H1 (cell line): Measurements from ENCODE around the gene TEKT3. TPM values are rescaled to one million over a fixed set of nuclear protein-coding genes. Genes with fewer than 3 reads are reported as not detected.

Experiments
- CTCF ChIA-PET: fragments of 300-600 bp; sonication (Branson Sonifier 250); formaldehyde crosslinking; loops from one replicate; lab custom pipeline; 2021; ENCODE audit not compliant: partially characterized antibody; lab: Charles Lee
- POLR2A ChIA-PET: fragments of 300-600 bp; sonication (Branson Sonifier 250); formaldehyde crosslinking; loops from one replicate; lab custom pipeline; 2021; ENCODE audit warnings: inconsistent platforms; ENCODE audit not compliant: partially characterized antibody; lab: Charles Lee
- DNase-seq, 2 experiments: peaks; one replicate each; pipeline versions ENCODE4 v3.0.0 to v3.0.0-alpha.2; 2010 to 2022; ENCODE audit warnings: low spot score in 2 of 2, low read depth in 1 of 2, mixed read lengths in 1 of 2
- FAIRE-seq: peaks from 2 replicates; lab custom pipeline; 2011; peaks lifted over from hg19 to GRCh38; lab: Jason Lieb, UNC
- H2AFZ ChIP-seq: 2 replicates; pipeline ENCODE4 v1.8.1; 2012; ENCODE audit warnings: low read length, inconsistent platforms
- H2AK5ac ChIP-seq: 2 replicates; pipeline ENCODE4 v1.6.1; 2013; ENCODE audit warnings: low read depth, low read length
- H2BK120ac ChIP-seq: replicated peaks from 2 replicates; pipeline ENCODE3; 2013; ENCODE audit warnings: low read depth, low read length, inconsistent platforms
- H2BK12ac ChIP-seq: 2 replicates; pipeline ENCODE4 v1.6.1; 2013; ENCODE audit warnings: low read depth, low read length
- H2BK15ac ChIP-seq: 2 replicates; pipeline ENCODE4 v1.6.1; 2013; ENCODE audit warnings: low read length
- H2BK20ac ChIP-seq: 2 replicates; pipeline ENCODE4 v1.6.1; 2013; ENCODE audit warnings: low read length
- H2BK5ac ChIP-seq: 2 replicates; pipeline ENCODE4 v1.6.1; 2013; ENCODE audit warnings: low read depth, low read length
- H3K14ac ChIP-seq: 2 replicates; pipeline ENCODE4 v1.6.1; 2013; ENCODE audit warnings: inconsistent platforms; ENCODE audit not compliant: insufficient read length
- H3K18ac ChIP-seq: 2 replicates; pipeline ENCODE4 v1.6.1; 2013; ENCODE audit warnings: low read length; ENCODE audit errors: extremely low read depth
- H3K23ac ChIP-seq: 2 replicates; pipeline ENCODE4 v1.6.1; 2013; ENCODE audit warnings: inconsistent platforms; ENCODE audit not compliant: insufficient read length
- H3K23me2 ChIP-seq: 2 replicates; pipeline ENCODE4 v1.6.1; 2013; ENCODE audit warnings: low read depth, low read length
- H3K27ac ChIP-seq: 2 replicates; pipeline ENCODE4 v1.6.1; 2011; ENCODE audit warnings: low read depth, low read length, inconsistent platforms
- H3K27me3 ChIP-seq, 4 experiments: replicated peaks in 1 of 4; 1 replicate in 1 of 4; 2 replicates in 3 of 4; pipeline versions ENCODE4 v1.6.1 to v1.8.1; 2011 to 2013; ENCODE audit warnings: low read length in 3 of 4, mild to moderate bottlenecking in 3 of 4, inconsistent platforms in 2 of 4, mixed read lengths in 2 of 4, moderate library complexity in 1 of 4; ENCODE audit not compliant: control insufficient read depth in 3 of 4, insufficient read depth in 3 of 4; ENCODE audit errors: extremely low read depth in 1 of 4
- H3K36me3 ChIP-seq, 4 experiments: 2 replicates each; pipeline versions ENCODE4 v1.6.1 to v1.8.1; 2011 to 2013; ENCODE audit warnings: mild to moderate bottlenecking in 4 of 4, low read length in 3 of 4, moderate library complexity in 2 of 4, control low read depth in 1 of 4, inconsistent platforms in 1 of 4; ENCODE audit not compliant: insufficient read depth in 4 of 4, control insufficient read depth in 2 of 4
- H3K4ac ChIP-seq: replicated peaks from 2 replicates; pipeline ENCODE3; 2013; ENCODE audit warnings: low read length, low read depth, mixed read lengths, inconsistent platforms; ENCODE audit not compliant: insufficient read length
- H3K4me1 ChIP-seq, 4 experiments: replicated peaks in 1 of 4; 1 replicate in 1 of 4; 2 replicates in 3 of 4; pipeline versions ENCODE4 v1.6.1 to v1.8.1; 2011 to 2013; ENCODE audit warnings: low read length in 3 of 4, inconsistent platforms in 2 of 4, mixed read lengths in 1 of 4; ENCODE audit not compliant: insufficient read depth in 4 of 4, control insufficient read depth in 3 of 4
- H3K4me2 ChIP-seq, 2 experiments: 2 replicates each; pipeline versions ENCODE4 v1.6.1 to v1.8.1; 2011 to 2013; ENCODE audit warnings: low read depth in 2 of 2, low read length in 2 of 2, control low read depth in 1 of 2, inconsistent platforms in 1 of 2, mild to moderate bottlenecking in 1 of 2; ENCODE audit not compliant: insufficient read depth in 1 of 2
- H3K4me3 ChIP-seq, 4 experiments: fragments of 200-600, 300-600 bp in 1 of 4; sonication (generic), shearing (Covaris generic), sonication (Bioruptor Twin) in 1 of 4; 2 replicates each; pipeline versions ENCODE4 v1.5.1 to v1.8.1; 2011 to 2016; ENCODE audit warnings: low read length in 4 of 4, low read depth in 3 of 4, control low read depth in 2 of 4, inconsistent platforms in 2 of 4, mild to moderate bottlenecking in 2 of 4, mixed read lengths in 1 of 4, moderate library complexity in 1 of 4; ENCODE audit not compliant: insufficient read depth in 2 of 4; ENCODE audit errors: extremely low read depth in 1 of 4
- H3K56ac ChIP-seq: replicated peaks from 2 replicates; pipeline ENCODE3; 2013; ENCODE audit warnings: low read depth, mild to moderate bottlenecking, mixed read lengths, low read length, inconsistent platforms; ENCODE audit not compliant: insufficient read length
- H3K79me1 ChIP-seq: 2 replicates; pipeline ENCODE4 v1.6.1; 2013; ENCODE audit warnings: low read depth, low read length, control low read depth
- H3K79me2 ChIP-seq, 2 experiments: 2 replicates each; pipeline versions ENCODE4 v1.6.1 to v1.8.1; 2012 to 2013; ENCODE audit warnings: low read length in 2 of 2, mild to moderate bottlenecking in 2 of 2, inconsistent platforms in 1 of 2; ENCODE audit not compliant: insufficient read depth in 2 of 2, control insufficient read depth in 1 of 2
- H3K9ac ChIP-seq, 4 experiments: replicated peaks in 1 of 4; 1 replicate in 1 of 4; 2 replicates in 3 of 4; pipeline versions ENCODE4 v1.6.1 to v1.8.1; 2011 to 2013; ENCODE audit warnings: low read depth in 3 of 4, low read length in 3 of 4, control low read depth in 2 of 4, mild to moderate bottlenecking in 2 of 4, moderate library complexity in 2 of 4, inconsistent platforms in 1 of 4; ENCODE audit errors: extremely low read depth in 1 of 4
- H3K9me3 ChIP-seq, 2 experiments: 2 replicates each; pipeline versions ENCODE4 v1.6.1 to v1.8.1; 2012 to 2013; ENCODE audit warnings: mild to moderate bottlenecking in 2 of 2, moderate library complexity in 2 of 2, control low read depth in 1 of 2, inconsistent platforms in 1 of 2, low read depth in 1 of 2, low read length in 1 of 2, mixed read lengths in 1 of 2; ENCODE audit not compliant: insufficient read depth in 2 of 2
- H4K20me1 ChIP-seq, 2 experiments: replicated peaks in 1 of 2; 2 replicates each; pipeline versions ENCODE3 to v1.8.1; 2011 to 2013; ENCODE audit warnings: inconsistent platforms in 2 of 2, low read length in 2 of 2, mild to moderate bottlenecking in 1 of 2; ENCODE audit not compliant: insufficient read depth in 2 of 2, control insufficient read depth in 1 of 2
- H4K5ac ChIP-seq: 2 replicates; pipeline ENCODE4 v1.6.1; 2013; ENCODE audit warnings: low read length, low read depth, mixed read lengths, inconsistent platforms; ENCODE audit not compliant: insufficient read length
- H4K8ac ChIP-seq: 2 replicates; pipeline ENCODE4 v1.8.0; 2013; ENCODE audit warnings: mild to moderate bottlenecking, moderate library complexity, low read length, inconsistent platforms; ENCODE audit not compliant: insufficient read depth; ENCODE audit errors: extremely low read depth
- H4K91ac ChIP-seq: replicated peaks from 2 replicates; pipeline ENCODE3; 2013; ENCODE audit warnings: low read length, mixed read lengths, inconsistent platforms; ENCODE audit not compliant: insufficient read length
- ATF3 ChIP-seq: IDR thresholded peaks from 2 replicates; pipeline ENCODE4 v1.6.1; 2011; ENCODE audit warnings: low read depth, mild to moderate bottlenecking, low read length; ENCODE audit not compliant: insufficient read depth
- CHD2 ChIP-seq: IDR thresholded peaks from 2 replicates; pipeline ENCODE4 v1.6.1; 2012; ENCODE audit warnings: low read length, improper control_type of control experiment
- GTF2F1 ChIP-seq: IDR thresholded peaks from 2 replicates; pipeline ENCODE4 v1.6.1; 2012; ENCODE audit warnings: low read depth, low read length, improper control_type of control experiment, borderline replicate concordance
- HDAC6 ChIP-seq: IDR thresholded peaks from one replicate; pipeline ENCODE4 v1.7.1; 2012; ENCODE audit warnings: low read depth, mild to moderate bottlenecking, inconsistent platforms, low read length, moderate library complexity
- JUN ChIP-seq: IDR thresholded peaks from 2 replicates; pipeline ENCODE4 v1.6.1; 2011; ENCODE audit warnings: low read depth, mild to moderate bottlenecking, improper control_type of control experiment, low read length
- JUND ChIP-seq: IDR thresholded peaks from 2 replicates; pipeline ENCODE4 v1.6.1; 2011; ENCODE audit warnings: mild to moderate bottlenecking, improper control_type of control experiment, low read length
- NRF1 ChIP-seq: IDR thresholded peaks from 2 replicates; pipeline ENCODE4 v1.6.1; 2011; ENCODE audit warnings: mild to moderate bottlenecking, low read depth, low read length, improper control_type of control experiment
- SAP30 ChIP-seq: fragments of 300-600 bp; sonication (generic); IDR thresholded peaks from 2 replicates; pipeline ENCODE4 v1.7.1; 2012; ENCODE audit warnings: low read length, moderate library complexity, mild to moderate bottlenecking, inconsistent platforms; ENCODE audit not compliant: insufficient read depth, insufficient replicate concordance
- SIRT6 ChIP-seq: IDR thresholded peaks from one replicate; pipeline ENCODE4 v1.7.1; 2012; ENCODE audit warnings: low read length, inconsistent platforms
- SP2 ChIP-seq: IDR thresholded peaks from 2 replicates; pipeline ENCODE4 v1.6.1; 2012; ENCODE audit warnings: mild to moderate bottlenecking, low read length, inconsistent platforms
- SRF ChIP-seq: IDR thresholded peaks from 2 replicates; pipeline ENCODE4 v1.6.1; 2011; ENCODE audit warnings: mild to moderate bottlenecking, low read depth, low read length, moderate library complexity
- TAF1 ChIP-seq: IDR thresholded peaks from 2 replicates; pipeline ENCODE4 v1.6.1; 2011; ENCODE audit warnings: mild to moderate bottlenecking, low read depth, low read length
- TAF7 ChIP-seq: optimal IDR thresholded peaks from 2 replicates; pipeline ENCODE3; 2011; ENCODE audit warnings: low read depth, mild to moderate bottlenecking, inconsistent platforms, low read length, moderate library complexity, borderline replicate concordance
- ZNF274 ChIP-seq: IDR thresholded peaks from 2 replicates; pipeline ENCODE4 v1.7.0; 2012; ENCODE audit warnings: low read length, borderline replicate concordance; ENCODE audit errors: extremely low read depth
- WGBS, 2 experiments: shearing (Covaris generic) in 1 of 2; methylation state at CpG; one replicate each; pipeline versions ENCODE4 v1.1.6 to v1.1.7; 2013 to 2015; ENCODE audit warnings: low lambda C conversion rate in 2 of 2, mixed read lengths in 2 of 2, inconsistent platforms in 1 of 2, low coverage in 1 of 2, missing lambda C conversion rate in 1 of 2; ENCODE audit not compliant: insufficient replicate concordance in 2 of 2, insufficient coverage in 1 of 2, insufficient read length in 1 of 2; ENCODE audit errors: extremely low coverage in 1 of 2, missing lambda C conversion rate in 1 of 2; 5-methylcytosine and 5-hydroxymethylcytosine counted together
- polyA plus RNA-seq, 7 experiments: library from polyadenylated mRNA; depleted of rRNA in 3 of 7; stranded (reverse) in 5 of 7; unstranded in 2 of 7; fragments of >200 nt in 5 of 7; fragments of 200-250 nt in 2 of 7; gene quantifications; 1 replicate in 5 of 7; 2 replicates in 1 of 7; 4 replicates in 1 of 7; pipeline versions ENCODE4 v1.2.1 to v1.2.3, GENCODE V29; 2011 to 2013; ENCODE audit warnings: missing spikeins in 2 of 7, mixed read lengths in 2 of 7
- total RNA-seq: library from RNA; stranded (reverse); fragmentation: NEBNext Ultra II Directional; extraction: Animal tissue kit (Norgen Biotek cat#: 25700); gene quantifications from 2 replicates; pipeline ENCODE4 v1.2.1, GENCODE V29; 2021

The TEKT3 gene
- total and polyA plus RNA-seq, 2 of the 8 experiments (the other 6 are each of a cell fraction or from before 2014, with no cell fraction given), result 2.2 to 2.9 TPM

GRCh38 chr17:15323131-15323530, 18.3 kb downstream of the TEKT3 start:
- no peak overlapping the region for H3K14ac ChIP-seq
- H2BK15ac ChIP-seq, result no peak overlapping the region
- H2BK5ac ChIP-seq, result no peak overlapping the region
- H2BK12ac ChIP-seq, result no peak overlapping the region
- H3K27me3 ChIP-seq, result no peaks in the 10 kb centered on the region; a peak in 1 of 7 replicates
- no peaks in the 10 kb centered on the region for H3K23me2 ChIP-seq
- no peaks in the 10 kb centered on the region for H4K20me1 ChIP-seq
- no peak overlapping the region for H3K56ac ChIP-seq
- H4K5ac ChIP-seq, result no peak overlapping the region
- no peak overlapping the region for H2AK5ac ChIP-seq
- no peak overlapping the region for H4K91ac ChIP-seq
- no peak for DNase-seq
- CTCF ChIA-PET, result no interaction called here
- no peak overlapping the region for H3K23ac ChIP-seq
- no peak overlapping the region for H3K9ac ChIP-seq
- H2AFZ ChIP-seq, result no peak overlapping the region
- no peak overlapping the region for H3K4me3 ChIP-seq
- H4K8ac ChIP-seq, result no peak overlapping the region
- no peaks in the 10 kb centered on the region; a peak in 1 of 7 replicates for H3K4me1 ChIP-seq
- H2BK120ac ChIP-seq, result no peak overlapping the region
- no peak overlapping the region for H3K4ac ChIP-seq
- WGBS, 2 experiments, result 81% methylated on average over 4 of the region's 4 CpGs; no CpG with 5 or more reads in 1 of the 2 experiments
- H3K27ac ChIP-seq, result no peak overlapping the region
- no peaks in the 10 kb centered on the region for H3K36me3 ChIP-seq
- no peak overlapping the region for H2BK20ac ChIP-seq
- FAIRE-seq, result no peak
- POLR2A ChIA-PET, result no interaction called here
- no peaks in the 10 kb centered on the region for H3K79me1 ChIP-seq
- H3K4me2 ChIP-seq, result no peak overlapping the region
- H3K18ac ChIP-seq, result no peak overlapping the region
- H3K9me3 ChIP-seq, result no peaks in the 10 kb centered on the region
- H3K79me2 ChIP-seq, result no peaks in the 10 kb centered on the region
- TF ChIP-seq SAP30, result no peak
- no peak for TF ChIP-seq GTF2F1
- TF ChIP-seq SP2, result no peak
- no peak for TF ChIP-seq CHD2
- TF ChIP-seq ATF3, result no peak
- no peak for TF ChIP-seq HDAC6
- TF ChIP-seq NRF1, result no peak
- TF ChIP-seq JUND, result no peak
- TF ChIP-seq ZNF274, result no peak
- no peak for TF ChIP-seq JUN
- no peak for TF ChIP-seq SRF
- TF ChIP-seq SIRT6, result no peak
- no peak for TF ChIP-seq TAF1
- TF ChIP-seq TAF7, result no peak
